Fibroblast of lung (primary cell): ENCODE data around the gene CYP4F12. TPM values are rescaled to one million over a fixed set of nuclear protein-coding genes. Genes with fewer than 3 reads are reported as not detected.

Experiments
- DNase-seq, 2 donors: peaks; one replicate each; pipeline versions ENCODE4 v3.0.0 to v3.0.0-alpha.2; 2010; ENCODE audit warnings: low read depth in 2 of 2
- H2AFZ ChIP-seq: 2 replicates; pipeline ENCODE4 v1.5.1; 2012; ENCODE audit warnings: low read length, control low read depth, inconsistent platforms
- H3K27ac ChIP-seq: 2 replicates; pipeline ENCODE4 v1.5.1; 2011; ENCODE audit warnings: low read length, control low read depth; ENCODE audit not compliant: insufficient read depth
- H3K27me3 ChIP-seq: 2 replicates; pipeline ENCODE4 v1.5.1; 2011; ENCODE audit warnings: mild to moderate bottlenecking, low read length; ENCODE audit not compliant: control insufficient read depth, insufficient read depth
- H3K36me3 ChIP-seq: 2 replicates; pipeline ENCODE4 v1.5.1; 2011; ENCODE audit warnings: low read length; ENCODE audit not compliant: control insufficient read depth, insufficient read depth
- H3K4me1 ChIP-seq: 2 replicates; pipeline ENCODE4 v1.5.1; 2011; ENCODE audit warnings: low read length; ENCODE audit not compliant: control insufficient read depth, insufficient read depth; ENCODE audit errors: extremely low read depth
- H3K4me2 ChIP-seq: 2 replicates; pipeline ENCODE4 v1.5.1; 2011; ENCODE audit warnings: low read length, control low read depth; ENCODE audit not compliant: insufficient read depth; ENCODE audit errors: extremely low read depth
- H3K4me3 ChIP-seq, 4 experiments: fragments of 200-600 bp in 1 of 4; sonication (generic) in 1 of 4; replicated peaks in 1 of 4; 2 replicates each; pipeline ENCODE4 v1.5.1; 2011 to 2016; ENCODE audit warnings: low read length in 4 of 4, low read depth in 3 of 4, mild to moderate bottlenecking in 3 of 4, control low read depth in 2 of 4, inconsistent platforms in 1 of 4, mixed read lengths in 1 of 4; ENCODE audit not compliant: insufficient read depth in 1 of 4; ENCODE audit errors: control extremely low read depth in 1 of 4
- H3K79me2 ChIP-seq: 2 replicates; pipeline ENCODE4 v1.5.1; 2012; ENCODE audit warnings: mild to moderate bottlenecking, low read length, inconsistent platforms; ENCODE audit not compliant: control insufficient read depth, insufficient read depth
- H3K9ac ChIP-seq: 2 replicates; pipeline ENCODE4 v1.5.1; 2011; ENCODE audit warnings: mild to moderate bottlenecking, low read length, control low read depth; ENCODE audit not compliant: insufficient read depth
- H3K9me3 ChIP-seq: 2 replicates; pipeline ENCODE4 v1.5.1; 2012; ENCODE audit warnings: low read depth, low read length; ENCODE audit not compliant: control insufficient read depth, insufficient read depth
- H4K20me1 ChIP-seq: 2 replicates; pipeline ENCODE4 v1.5.1; 2011; ENCODE audit warnings: low read length; ENCODE audit not compliant: control insufficient read depth, insufficient read depth; ENCODE audit errors: extremely low read depth
- CTCF ChIP-seq, 2 donors: IDR thresholded peaks in 1 of 2; conservative IDR thresholded peaks in 1 of 2; 1 replicate in 1 of 2; 2 replicates in 1 of 2; pipeline ENCODE4 v1.5.1; 2011 to 2012; ENCODE audit warnings: low read length in 2 of 2, control low read depth in 1 of 2, inconsistent platforms in 1 of 2, low read depth in 1 of 2, mild to moderate bottlenecking in 1 of 2
- EZH2 ChIP-seq: IDR thresholded peaks from 2 replicates; pipeline ENCODE4 v1.5.1; 2012; ENCODE audit warnings: low read length, control low read depth, mild to moderate bottlenecking; ENCODE audit errors: missing control alignments
- polyA plus RNA-seq, 2 donors: library from polyadenylated mRNA; depleted of rRNA in 1 of 2; stranded (reverse) in 1 of 2; unstranded in 1 of 2; fragments of >200 nt; gene quantifications; 2 replicates each; pipeline ENCODE4 v1.2.1, GENCODE V29; 2011 to 2012; ENCODE audit warnings: missing spikeins in 1 of 2
- total RNA-seq: library from RNA; depleted of rRNA; stranded (reverse); fragments of >200 nt; gene quantifications from 2 replicates; pipeline ENCODE4 v1.2.1, GENCODE V29; 2014

Gene CYP4F12
- total and polyA plus RNA-seq, 2 donors (not counting 1 experiment from before 2014, with no cell fraction given), result not detected

- TF ChIP-seq EZH2, result no peak
- no peaks in the 10 kb centered on the region for H3K79me2 ChIP-seq
- peaks cover 2% of the 10 kb centered on the region for H4K20me1 ChIP-seq
- H3K27me3 ChIP-seq, result no peaks in the 10 kb centered on the region
- H3K4me2 ChIP-seq, result no peak overlapping the region
- H2AFZ ChIP-seq, result no peak overlapping the region
- no peaks in the 10 kb centered on the region for H3K4me1 ChIP-seq
- no peaks in the 10 kb centered on the region for H3K9me3 ChIP-seq
- H3K27ac ChIP-seq, result no peak overlapping the region
- no peak for DNase-seq
- no peak overlapping the region for H3K9ac ChIP-seq
- no peak overlapping the region for H3K4me3 ChIP-seq
- no peaks in the 10 kb centered on the region for H3K36me3 ChIP-seq
These were observed 42.8 kb downstream of the CYP4F12 start for GRCh38 chr19:15715642-15716041.

DNA sequence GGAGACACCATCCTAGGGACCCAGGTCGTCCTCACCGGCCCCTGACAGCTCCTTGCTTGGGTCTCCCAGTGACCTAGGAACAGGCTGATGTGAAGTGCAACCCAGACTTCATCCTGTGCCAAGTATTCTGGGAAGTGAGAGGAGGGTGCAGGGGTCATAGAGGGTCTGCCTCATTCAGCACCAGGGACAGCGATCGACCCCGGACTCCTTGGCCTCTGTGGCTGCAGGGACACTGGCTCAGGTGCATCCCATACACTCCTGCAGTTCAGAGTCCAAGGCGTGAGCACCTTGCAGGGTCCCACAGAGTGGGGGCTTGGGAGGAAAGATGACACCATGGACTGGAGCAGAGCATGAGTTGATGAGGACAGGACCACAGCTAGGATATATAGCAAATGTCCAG, 44.9 kb downstream of the CYP4F12 start:
- no peaks in the 10 kb centered on the region for H3K36me3 ChIP-seq
- no peak overlapping the region for H3K9ac ChIP-seq
- no peaks in the 10 kb centered on the region for H3K27me3 ChIP-seq
- no peak overlapping the region for H3K4me3 ChIP-seq
- no peak overlapping the region for H2AFZ ChIP-seq
- H3K4me1 ChIP-seq, result no peaks in the 10 kb centered on the region
- no peak overlapping the region for H3K27ac ChIP-seq
- no peaks in the 10 kb centered on the region for H3K9me3 ChIP-seq
- H3K4me2 ChIP-seq, result no peak overlapping the region
- peaks cover 2% of the 10 kb centered on the region for H4K20me1 ChIP-seq
- no peak for DNase-seq
- H3K79me2 ChIP-seq, result no peaks in the 10 kb centered on the region
- TF ChIP-seq EZH2 (no peak), CTCF (conservative IDR thresholded peaks at IDR 0.05 in 1 of 2, IDR thresholded peaks at IDR 0.05 in 1 of 2; ENCODE audit: low read depth in 1 of 2, low read length in 2 of 2) (no peak)

DNA sequence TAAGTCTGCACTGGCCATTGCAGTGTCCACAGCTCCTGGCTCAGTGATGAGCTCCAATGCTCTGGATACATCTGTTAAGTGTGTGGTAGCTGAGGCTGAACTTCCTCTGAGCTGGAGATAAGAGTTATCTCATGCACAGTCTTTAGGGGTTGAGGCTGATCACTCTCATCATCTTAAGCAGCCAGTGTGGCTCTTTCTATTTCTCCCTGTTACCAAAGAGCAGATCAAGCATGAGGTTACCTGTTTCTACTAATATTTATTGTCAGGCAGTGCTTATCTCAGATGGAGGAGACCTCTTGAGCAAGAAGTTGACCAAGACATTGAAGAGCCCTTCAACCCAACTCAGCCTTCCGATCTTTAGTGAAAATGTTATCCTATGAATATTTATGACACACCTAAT, 48.4 kb downstream of the CYP4F12 start:
- Histone ChIP-seq H3K9me3 (no peaks in the 10 kb centered on the region), H3K27me3 (no peaks in the 10 kb centered on the region), H3K4me3 (no peak overlapping the region), H3K36me3 (no peaks in the 10 kb centered on the region), H4K20me1 (peaks cover 2% of the 10 kb centered on the region), H2AFZ (no peak overlapping the region), H3K27ac (no peak overlapping the region), H3K4me2 (no peak overlapping the region), H3K79me2 (no peaks in the 10 kb centered on the region), H3K4me1 (no peaks in the 10 kb centered on the region), H3K9ac (no peak overlapping the region)
- TF ChIP-seq CTCF (conservative IDR thresholded peaks at IDR 0.05 in 1 of 2, IDR thresholded peaks at IDR 0.05 in 1 of 2; ENCODE audit: low read depth in 1 of 2, low read length in 2 of 2), result no peak
- no peak for TF ChIP-seq EZH2
- no peak for DNase-seq
